GM20000 (cell line): Measurements from ENCODE around the gene TNS3.

Experiments
- DNase-seq: peaks from one replicate; pipeline ENCODE4 v3.0.0; 2012; ENCODE audit warnings: low spot score
- TF ChIP-seq, protein P1 (sequence below): IDR thresholded peaks from 2 replicates; pipeline ENCODE4 v1.5.1; 2012; ENCODE audit warnings: mild to moderate bottlenecking, control low read depth; ENCODE audit errors: extremely low read depth, missing control alignments

Gene TNS3

DNA sequence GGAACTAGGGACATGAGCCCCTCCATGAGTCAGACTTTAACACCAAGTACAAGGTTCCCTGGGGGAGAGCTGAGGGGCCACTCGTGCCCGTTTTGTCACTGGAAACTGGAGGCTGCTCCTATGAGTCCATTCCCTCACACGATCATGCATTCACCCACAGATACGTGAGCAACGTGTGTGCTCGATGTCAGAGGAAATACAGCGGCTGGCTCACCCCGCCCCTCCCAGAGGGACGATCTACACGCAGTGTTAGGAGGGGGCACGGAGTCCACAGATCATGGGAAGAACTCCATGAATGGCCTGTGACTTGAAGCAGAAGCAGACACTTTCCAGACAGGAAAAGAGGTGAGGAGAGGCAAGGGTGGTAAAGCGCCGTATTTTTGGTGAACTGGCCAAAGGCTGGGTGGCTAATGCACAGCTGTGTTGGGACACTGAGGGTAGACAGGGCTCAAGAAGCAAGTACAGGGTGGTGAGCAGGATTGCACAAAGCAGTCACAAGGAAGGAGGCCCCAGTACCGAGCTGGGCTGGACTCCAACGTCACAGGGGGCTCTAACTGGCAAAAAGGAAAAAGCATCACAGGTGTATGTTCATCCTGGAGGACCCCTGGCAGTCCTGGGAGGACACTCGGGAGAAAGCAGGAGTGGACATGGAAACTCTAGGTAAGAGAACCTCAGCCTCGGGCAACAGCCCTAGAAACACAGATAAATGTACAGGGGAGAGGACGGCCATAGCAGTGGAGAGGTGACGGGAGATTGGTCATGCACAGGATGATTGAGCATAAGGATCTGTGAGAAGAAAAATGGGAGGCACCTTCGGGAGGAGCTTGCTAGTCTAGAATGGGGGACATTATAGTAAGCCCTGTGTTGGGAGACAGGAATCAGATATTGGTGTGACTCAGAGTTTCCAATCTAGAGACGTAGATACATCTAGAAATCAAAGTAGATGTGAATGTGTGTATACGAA, 41.2 kb downstream of the TNS3 start:
- DNase-seq, result no peak
- TF ChIP-seq, protein P1, sequence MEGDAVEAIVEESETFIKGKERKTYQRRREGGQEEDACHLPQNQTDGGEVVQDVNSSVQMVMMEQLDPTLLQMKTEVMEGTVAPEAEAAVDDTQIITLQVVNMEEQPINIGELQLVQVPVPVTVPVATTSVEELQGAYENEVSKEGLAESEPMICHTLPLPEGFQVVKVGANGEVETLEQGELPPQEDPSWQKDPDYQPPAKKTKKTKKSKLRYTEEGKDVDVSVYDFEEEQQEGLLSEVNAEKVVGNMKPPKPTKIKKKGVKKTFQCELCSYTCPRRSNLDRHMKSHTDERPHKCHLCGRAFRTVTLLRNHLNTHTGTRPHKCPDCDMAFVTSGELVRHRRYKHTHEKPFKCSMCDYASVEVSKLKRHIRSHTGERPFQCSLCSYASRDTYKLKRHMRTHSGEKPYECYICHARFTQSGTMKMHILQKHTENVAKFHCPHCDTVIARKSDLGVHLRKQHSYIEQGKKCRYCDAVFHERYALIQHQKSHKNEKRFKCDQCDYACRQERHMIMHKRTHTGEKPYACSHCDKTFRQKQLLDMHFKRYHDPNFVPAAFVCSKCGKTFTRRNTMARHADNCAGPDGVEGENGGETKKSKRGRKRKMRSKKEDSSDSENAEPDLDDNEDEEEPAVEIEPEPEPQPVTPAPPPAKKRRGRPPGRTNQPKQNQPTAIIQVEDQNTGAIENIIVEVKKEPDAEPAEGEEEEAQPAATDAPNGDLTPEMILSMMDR, result no peak

DNA sequence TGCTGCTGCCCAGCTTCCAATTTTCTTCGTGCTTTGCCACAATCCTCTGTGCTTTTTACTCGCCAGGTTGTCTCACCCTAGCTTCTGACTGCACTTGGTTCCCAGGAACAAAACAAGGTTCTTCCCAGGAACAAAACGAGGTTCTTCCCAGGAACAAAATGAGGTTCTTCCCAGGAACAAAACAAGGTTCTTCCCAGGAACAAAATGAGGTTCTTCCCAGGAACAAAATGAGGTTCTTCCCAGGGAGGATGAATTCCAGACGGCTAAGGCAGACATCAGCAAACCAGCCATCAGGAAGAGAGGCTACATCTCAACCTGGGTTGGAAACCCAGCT, 41.9 kb downstream of the TNS3 start:
- TF ChIP-seq, protein P1, result no peak
- DNase-seq, result no peak

DNA sequence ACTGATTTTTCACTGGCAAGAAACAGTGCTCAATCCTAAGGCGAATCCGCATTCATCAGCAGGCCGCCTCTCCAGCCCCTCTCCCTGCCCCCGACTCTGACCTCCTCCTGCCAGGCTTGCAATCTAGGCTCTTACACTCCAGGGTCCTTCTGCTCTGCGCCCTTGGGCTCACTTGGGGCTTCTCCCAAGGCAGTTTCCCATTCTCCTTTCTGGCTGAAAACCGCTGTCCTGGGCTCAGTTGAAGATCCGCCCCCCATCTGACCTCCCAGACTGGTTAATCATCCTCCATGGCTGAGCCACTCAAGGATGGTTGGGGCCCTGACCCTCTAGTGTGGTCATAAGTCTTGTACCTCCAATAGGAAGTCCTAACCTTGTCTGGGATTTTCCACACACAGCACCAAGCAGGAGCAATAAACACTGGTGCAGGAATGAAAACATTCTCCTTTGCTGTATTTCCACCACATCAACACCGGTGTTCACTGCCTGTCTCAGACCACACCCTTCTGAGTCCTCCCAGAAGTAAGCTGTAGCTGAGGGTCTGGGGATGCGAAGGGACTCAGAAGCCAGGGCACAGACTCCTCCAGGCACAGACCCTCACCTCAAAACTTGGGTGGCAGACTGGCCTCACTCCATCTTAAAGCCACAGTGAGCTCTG, 42.4 kb downstream of the TNS3 start:
- DNase-seq, result no peak
- TF ChIP-seq, protein P1, result no peak

DNA sequence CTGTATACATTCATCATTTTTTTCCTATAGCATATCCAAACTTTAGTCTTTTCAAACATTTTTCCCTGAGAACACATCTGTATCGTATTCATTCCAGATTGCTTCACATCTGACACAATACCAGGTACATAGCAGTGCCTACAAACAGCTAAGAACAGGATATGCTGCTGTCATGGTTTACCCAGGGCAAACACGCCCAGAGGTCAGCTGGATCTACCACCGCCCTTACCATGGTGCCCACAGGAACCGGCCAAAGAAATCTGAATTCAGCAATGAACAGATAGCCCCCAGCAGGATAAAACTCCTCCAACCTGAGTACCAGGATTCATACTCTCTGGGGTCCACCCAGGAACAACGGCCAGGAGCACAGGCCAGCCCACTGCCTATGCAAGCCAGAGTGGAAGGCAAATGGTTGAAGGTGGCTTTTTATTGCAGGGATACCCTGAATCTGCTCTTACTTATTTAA, 43.0 kb downstream of the TNS3 start:
- no peak for DNase-seq
- TF ChIP-seq, protein P1, result no peak

DNA sequence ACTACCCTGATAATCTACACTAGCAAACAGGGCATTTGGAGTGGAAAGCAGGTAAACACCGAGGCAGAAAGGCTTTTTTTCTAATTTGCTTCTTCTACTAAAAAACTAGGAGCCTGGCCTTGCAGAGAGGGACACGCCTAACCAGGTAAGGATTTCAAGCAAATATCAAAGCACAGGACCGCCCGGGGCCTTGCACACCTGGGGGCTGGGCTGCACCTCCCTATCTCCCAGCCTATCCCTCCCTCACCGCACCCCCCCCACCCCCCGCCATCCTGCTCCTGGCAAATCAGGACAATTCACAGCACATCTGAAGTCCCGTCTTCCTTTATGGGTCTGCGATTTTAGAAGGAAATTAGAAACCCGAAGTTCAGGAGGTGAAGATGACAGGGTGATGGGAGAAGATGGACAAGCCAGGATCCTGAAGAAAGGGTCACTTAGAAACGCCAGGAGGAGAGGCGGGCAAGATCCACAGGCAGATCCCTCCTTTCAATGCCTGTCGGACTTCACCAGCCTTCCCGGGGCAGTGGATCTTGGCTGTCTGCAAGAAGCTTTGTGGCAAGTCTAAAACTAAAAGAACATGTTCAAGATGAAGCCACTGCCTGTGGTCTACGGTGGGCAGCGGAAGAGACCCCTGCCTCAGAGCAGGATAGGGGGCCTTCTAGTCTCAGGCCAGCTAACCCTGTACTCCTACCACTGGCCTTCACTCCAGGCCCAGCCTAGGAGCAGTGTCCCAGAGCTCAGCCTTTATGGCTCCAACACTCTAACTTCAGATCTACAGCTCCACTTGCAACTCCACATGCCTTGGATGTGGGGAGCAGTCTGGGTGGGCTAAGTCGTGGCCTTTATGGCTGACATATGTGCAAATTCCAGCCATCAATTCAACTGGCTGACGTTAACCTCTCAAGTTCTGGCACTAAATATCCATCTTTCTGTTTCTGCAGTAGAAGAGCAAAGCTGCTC, 43.9 kb downstream of the TNS3 start:
- TF ChIP-seq, protein P1, result no peak
- no peak for DNase-seq

DNA sequence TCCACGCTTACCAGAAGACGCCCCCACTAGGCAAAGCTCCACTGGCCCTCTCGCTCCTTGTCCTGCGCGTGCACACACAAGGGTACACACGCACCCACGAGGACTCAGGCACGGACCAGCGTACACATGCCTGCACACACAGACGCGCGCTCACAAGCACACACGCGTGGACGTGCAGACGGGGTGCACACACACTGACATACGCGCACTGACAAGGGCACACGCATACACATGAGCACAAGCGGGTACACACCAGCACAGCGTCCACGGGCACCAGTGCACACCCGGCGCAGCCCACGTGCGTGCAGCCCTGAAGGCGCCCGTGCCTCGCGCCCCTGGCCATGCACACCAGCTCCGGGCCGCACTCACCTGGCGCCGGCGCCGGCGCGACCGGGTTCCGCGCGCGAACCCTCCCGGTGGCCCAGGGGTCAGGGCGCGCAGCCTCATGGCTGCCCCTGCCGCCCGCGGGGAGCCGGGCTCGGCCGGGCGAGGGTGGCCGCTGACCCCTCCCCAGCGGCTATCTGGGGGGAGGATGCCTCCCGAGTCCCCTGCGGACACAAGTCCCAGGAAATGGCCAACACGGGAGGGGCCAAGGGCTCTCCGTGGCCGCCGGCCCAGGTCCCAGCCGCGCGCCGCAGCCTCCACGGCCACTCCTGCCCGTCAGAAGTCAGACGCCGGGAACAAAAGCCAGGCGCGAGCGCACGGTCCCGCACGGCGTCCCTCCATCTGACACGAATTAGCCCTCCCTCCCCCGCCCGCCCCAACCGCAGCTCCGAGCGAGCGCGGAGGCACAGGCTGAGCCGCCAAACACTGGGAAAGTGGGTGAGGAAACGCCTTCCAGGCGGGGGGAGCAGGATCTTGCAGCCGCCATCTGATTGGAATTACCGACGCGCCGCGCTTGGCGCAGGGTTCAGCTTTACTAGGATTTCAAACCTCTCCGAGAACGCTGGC, 45.0 kb downstream of the TNS3 start:
- TF ChIP-seq, protein P1, result no peak
- DNase-seq, result no peak
